ENCODE measurements around the gene UBAP1L. TPM values are rescaled to one million over a fixed set of nuclear protein-coding genes. Genes with fewer than 3 reads are reported as not detected.
A peak's percentile ranks its signal among the peaks of the same experiment; 100 is the strongest.

The UBAP1L gene
- total RNA-seq, 4 donors from 2014 or later = 3.0 to 8.7 (median 5.5) TPM

- H3K4me1 ChIP-seq = peaks cover 0 to 39% (median 2%) of the 10 kb centered on the region in 4 donors
These were observed 21.8 kb downstream of the UBAP1L start for GRCh38 chr15:65092911-65093792.

DNA sequence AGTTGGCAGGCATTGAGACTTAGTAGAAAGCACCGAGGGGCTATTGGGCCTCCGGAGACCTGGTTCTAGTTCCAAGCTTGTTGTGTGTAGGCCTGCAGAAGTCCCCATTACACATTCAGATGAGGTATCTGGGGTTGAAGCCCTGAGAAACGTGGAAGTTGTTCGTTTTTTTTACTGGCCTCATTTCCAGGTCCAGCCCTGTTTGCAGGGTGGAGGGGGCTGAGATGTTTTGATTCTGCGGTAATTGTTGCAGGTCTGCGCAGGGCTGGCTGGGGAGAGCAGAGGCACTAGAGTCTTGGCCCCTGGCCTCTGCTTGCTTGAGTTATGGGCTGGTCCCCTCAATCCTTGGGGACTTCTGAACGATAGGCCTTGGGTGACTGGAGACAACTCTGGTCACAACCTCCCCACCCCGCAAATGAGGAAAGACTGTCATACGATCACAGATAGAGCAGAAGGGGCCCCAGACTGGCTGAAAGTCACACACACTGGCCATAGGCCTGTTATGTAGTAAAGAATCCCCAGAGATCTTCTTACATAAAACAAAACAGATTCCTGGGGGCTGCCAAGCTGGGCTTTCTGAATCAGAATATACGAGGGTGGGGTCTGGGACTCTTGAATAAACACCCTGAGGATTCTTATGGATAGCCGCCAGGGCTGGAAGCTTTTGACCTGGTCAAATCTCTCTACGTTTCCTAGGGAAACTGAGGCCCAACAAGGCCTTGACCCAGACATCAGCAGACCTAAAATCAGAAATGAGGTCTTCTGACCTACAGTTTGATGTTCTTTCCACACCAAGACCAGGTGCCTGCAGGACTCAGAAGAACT lies 22.8 kb downstream of the UBAP1L start:
- peaks cover 0 to under 1% (median 0%) of the 10 kb centered on the region in 3 donors for H3K36me3 ChIP-seq
- peak in 1 of 3 donors; percentile 7 for DNase-seq
- peaks cover 0 to 49% (median 4%) of the 10 kb centered on the region in 4 donors for H3K4me1 ChIP-seq
- H3K4me3 ChIP-seq = no peak overlapping the region
- no peaks in the 10 kb centered on the region for H3K9me3 ChIP-seq
- TF ChIP-seq POLR2A (IDR thresholded peaks at IDR 0.05) (no peak), CTCF (IDR thresholded peaks at IDR 0.05) (no peak)
- H3K27me3 ChIP-seq = no peaks in the 10 kb centered on the region
- H3K27ac ChIP-seq = no peak overlapping the region

More at GRCh38 chr15:65092911-65093792, 21.8 kb downstream of the UBAP1L start:
- peak in 1 of 3 donors; percentile 37 for DNase-seq
- Histone ChIP-seq H3K9me3 (no peaks in the 10 kb centered on the region), H3K27ac (no peak overlapping the region), H3K36me3 (peaks cover 0 to 8% (median 0%) of the 10 kb centered on the region in 3 donors), H3K27me3 (no peaks in the 10 kb centered on the region), H3K4me3 (no peak overlapping the region)
- TF ChIP-seq CTCF (IDR thresholded peaks at IDR 0.05) (no peak), POLR2A (IDR thresholded peaks at IDR 0.05) (no peak)

DNA sequence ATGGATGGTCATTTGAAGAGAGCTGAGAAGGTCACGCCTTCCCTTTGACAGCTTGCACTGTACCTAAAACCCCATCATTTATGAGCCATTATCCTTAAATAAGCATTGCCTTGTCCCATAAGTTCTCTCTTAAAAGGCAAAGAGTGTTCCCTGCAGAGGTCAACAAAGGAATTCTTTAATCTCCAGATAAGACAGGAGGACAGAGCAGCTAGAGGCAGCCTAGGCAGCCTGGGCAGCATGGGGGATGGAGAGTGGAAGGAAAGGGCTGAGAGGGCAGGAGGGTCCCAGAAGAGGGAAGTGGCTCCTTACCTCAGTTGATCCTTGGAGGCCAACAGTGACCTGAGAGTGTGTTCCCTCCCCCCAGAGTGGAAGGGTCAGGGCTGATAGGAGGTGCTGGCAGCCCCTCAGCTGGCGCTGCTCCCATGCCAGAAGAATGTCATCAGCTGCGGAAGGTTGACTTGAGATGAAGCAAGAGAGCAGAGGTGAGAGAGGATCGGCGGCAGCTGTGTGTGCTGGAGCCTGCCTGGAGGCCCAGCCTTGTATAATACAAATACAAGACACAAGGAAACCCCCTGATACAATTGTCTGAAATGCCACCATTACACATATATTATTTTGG lies 25.7 kb downstream of the UBAP1L start:
- Histone ChIP-seq H3K4me1 (peaks cover 0 to 50% (median 4%) of the 10 kb centered on the region in 4 donors), H3K27ac (peak overlapping the region in 3 of 4 donors; percentile 81 to 97 (median 95)), H3K36me3 (no peaks in the 10 kb centered on the region), H3K27me3 (no peaks in the 10 kb centered on the region), H3K9me3 (no peaks in the 10 kb centered on the region), H3K4me3 (peak overlapping the region in 1 of 4 donors; percentile 4)
- TF ChIP-seq POLR2A (IDR thresholded peaks at IDR 0.05) = no peak
- no peak for TF ChIP-seq CTCF (IDR thresholded peaks at IDR 0.05)
- DNase-seq = no peak

DNA sequence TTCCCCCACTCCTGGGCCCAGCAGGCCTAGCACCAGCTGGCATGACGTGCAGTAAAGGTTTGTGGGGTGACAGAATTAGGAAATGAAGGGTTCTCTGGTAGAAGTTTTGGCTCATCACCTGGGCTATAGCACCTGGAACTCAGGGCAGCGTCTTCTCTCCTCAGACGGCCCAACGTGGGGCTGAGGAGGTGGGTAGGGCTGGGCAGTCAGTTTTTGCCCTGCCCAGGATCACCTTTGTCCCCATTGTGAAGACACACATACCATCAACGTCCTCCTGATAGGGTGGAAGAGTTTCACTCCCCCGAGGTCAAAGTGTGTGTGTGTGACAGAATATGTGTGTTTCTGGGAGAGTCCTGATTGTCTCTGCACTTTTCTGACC lies 26.4 kb downstream of the UBAP1L start:
- H3K9me3 ChIP-seq = no peaks in the 10 kb centered on the region
- H3K4me1 ChIP-seq = peaks cover 0 to 47% (median 4%) of the 10 kb centered on the region in 4 donors
- peak overlapping the region in 3 of 4 donors; percentile 81 to 97 (median 95) for H3K27ac ChIP-seq
- H3K27me3 ChIP-seq = no peaks in the 10 kb centered on the region
- peak overlapping the region in 2 of 4 donors; percentile 16 to 17 for H3K4me3 ChIP-seq
- DNase-seq = peak in 2 of 3 donors; percentile 76 to 81
- no peaks in the 10 kb centered on the region for H3K36me3 ChIP-seq
- TF ChIP-seq CTCF (IDR thresholded peaks at IDR 0.05) (no peak), POLR2A (IDR thresholded peaks at IDR 0.05) (peak; percentile 60 to 71)

Measured in Peyer's patch (tissue), 4 donors.